Measurements from ENCODE around the gene TENT5C. TPM values are rescaled to one million over a fixed set of nuclear protein-coding genes. Genes with fewer than 3 reads are reported as not detected.

The TENT5C gene
- total and polyA plus RNA-seq, 10 of the 15 experiments (the other 5 are each of a cell fraction or from before 2014, with no cell fraction given) = 0.19 to 2.4 (median 0.78) TPM

DNA sequence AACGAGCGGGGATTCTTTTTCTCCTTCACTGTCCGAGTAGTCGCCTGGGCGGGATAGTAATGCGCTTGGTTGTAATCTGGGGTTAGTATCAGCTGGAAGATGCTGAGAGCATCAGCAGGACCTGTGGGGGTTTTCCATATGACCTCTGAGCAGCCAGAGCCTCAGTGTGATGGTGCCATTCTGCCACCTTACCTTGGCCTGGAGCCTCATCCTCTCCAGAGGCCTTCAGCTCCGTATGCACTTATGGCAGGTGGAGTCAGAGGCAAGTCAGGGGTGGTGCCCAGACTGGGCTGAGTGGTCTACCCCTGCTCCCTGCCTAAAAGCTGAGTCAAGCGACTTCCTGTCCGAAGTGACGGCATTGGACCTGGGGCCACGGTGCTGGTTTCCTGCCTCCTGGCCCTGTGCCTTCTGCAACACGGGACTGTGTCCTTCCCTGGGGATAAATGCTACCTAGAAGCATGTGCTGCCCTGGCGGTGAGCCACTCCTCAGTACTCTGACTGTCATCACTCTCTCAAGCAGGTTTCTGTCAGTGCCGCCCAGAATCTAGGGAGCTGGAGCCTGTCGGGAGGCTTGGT, 24.7 kb downstream of the TENT5C start:
- Histone ChIP-seq H3K79me2 (ENCODE audit: control insufficient read depth, insufficient read depth, low read length) (no peaks in the 10 kb centered on the region), H3K27me3 (replicated peaks in 1 of 2; ENCODE audit: control insufficient read depth in 2 of 2, insufficient read depth in 2 of 2, low read length in 1 of 2) (0 out of 4 replicates have a peak, but pooled peaks cover 0 to 1% of the 10 kb centered on the region in 2 experiments), H2AFZ (ENCODE audit: control insufficient read depth, low read depth, low read length) (no peak overlapping the region), H3K9ac (ENCODE audit: control insufficient read depth, insufficient read depth, low read length) (no peak overlapping the region), H3K27ac (ENCODE audit: control insufficient read depth, insufficient read depth) (no peak overlapping the region), H3K4me3 (no peak overlapping the region), H3K9me3 (replicated peaks; ENCODE audit: control insufficient read depth, insufficient read depth, low read length) (no peaks in the 10 kb centered on the region), H3K4me1 (ENCODE audit: control insufficient read depth, insufficient read depth, low read length) (peaks cover 15% of the 10 kb centered on the region), H3K4me2 (ENCODE audit: control insufficient read depth, insufficient read depth) (no peak overlapping the region), H4K20me1 (ENCODE audit: control insufficient read depth, insufficient read depth) (no peaks in the 10 kb centered on the region; the same call in 1 of the 2 replicates), H3K36me3 (ENCODE audit: control insufficient read depth in 2 of 2, insufficient read depth in 2 of 2, low read length in 1 of 2) (no peaks in the 10 kb centered on the region)
- intact Hi-C loops (cut with micrococcal nuclease; ENCODE audit: unreplicated experiment) = no loop called here
- CTCF ChIA-PET = interaction anchor here (1.0 to 1.6 kb wide), 2 partner anchors 13 to 44 kb away, joined by 3 to 4 read pairs; no protein-coding TSS in a partner anchor
- SMC1A ChIA-PET (ENCODE audit: uncharacterized antibody, unreplicated experiment) = interaction anchor here (0.9 kb wide), 1 partner anchor 44 kb away, joined by 3 read pairs; no protein-coding TSS in a partner anchor
- no TSS peak for BruUV-seq (replicated peaks)
- DNase-seq (ENCODE audit: low read depth, low spot score) (no peak), ATAC-seq (no peak), FAIRE-seq (no peak)
- TF ChIP-seq NBN (IDR thresholded peaks at IDR 0.05) = no peak
- no peak for TF ChIP-seq NR2C2 (IDR thresholded peaks at IDR 0.05; ENCODE audit: borderline replicate concordance, control insufficient read depth, insufficient read length, low read depth)
- TF ChIP-seq SIX5 (IDR thresholded peaks at IDR 0.05; ENCODE audit: low read depth, low read length, severe bottlenecking) = no peak
- TF ChIP-seq, protein P1, sequence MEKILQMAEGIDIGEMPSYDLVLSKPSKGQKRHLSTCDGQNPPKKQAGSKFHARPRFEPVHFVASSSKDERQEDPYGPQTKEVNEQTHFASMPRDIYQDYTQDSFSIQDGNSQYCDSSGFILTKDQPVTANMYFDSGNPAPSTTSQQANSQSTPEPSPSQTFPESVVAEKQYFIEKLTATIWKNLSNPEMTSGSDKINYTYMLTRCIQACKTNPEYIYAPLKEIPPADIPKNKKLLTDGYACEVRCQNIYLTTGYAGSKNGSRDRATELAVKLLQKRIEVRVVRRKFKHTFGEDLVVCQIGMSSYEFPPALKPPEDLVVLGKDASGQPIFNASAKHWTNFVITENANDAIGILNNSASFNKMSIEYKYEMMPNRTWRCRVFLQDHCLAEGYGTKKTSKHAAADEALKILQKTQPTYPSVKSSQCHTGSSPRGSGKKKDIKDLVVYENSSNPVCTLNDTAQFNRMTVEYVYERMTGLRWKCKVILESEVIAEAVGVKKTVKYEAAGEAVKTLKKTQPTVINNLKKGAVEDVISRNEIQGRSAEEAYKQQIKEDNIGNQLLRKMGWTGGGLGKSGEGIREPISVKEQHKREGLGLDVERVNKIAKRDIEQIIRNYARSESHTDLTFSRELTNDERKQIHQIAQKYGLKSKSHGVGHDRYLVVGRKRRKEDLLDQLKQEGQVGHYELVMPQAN (conservative IDR thresholded peaks at IDR 0.05) = no peak
- TF ChIP-seq CREM (IDR thresholded peaks at IDR 0.05; ENCODE audit: low read depth) = no peak
- no peak for TF ChIP-seq TCF3 (IDR thresholded peaks at IDR 0.05; ENCODE audit: borderline replicate concordance, insufficient read depth, low read depth, low read length)
- TF ChIP-seq ASH2L (IDR thresholded peaks at IDR 0.05; ENCODE audit: borderline replicate concordance, low read depth) = no peak
- TF ChIP-seq, protein P2, sequence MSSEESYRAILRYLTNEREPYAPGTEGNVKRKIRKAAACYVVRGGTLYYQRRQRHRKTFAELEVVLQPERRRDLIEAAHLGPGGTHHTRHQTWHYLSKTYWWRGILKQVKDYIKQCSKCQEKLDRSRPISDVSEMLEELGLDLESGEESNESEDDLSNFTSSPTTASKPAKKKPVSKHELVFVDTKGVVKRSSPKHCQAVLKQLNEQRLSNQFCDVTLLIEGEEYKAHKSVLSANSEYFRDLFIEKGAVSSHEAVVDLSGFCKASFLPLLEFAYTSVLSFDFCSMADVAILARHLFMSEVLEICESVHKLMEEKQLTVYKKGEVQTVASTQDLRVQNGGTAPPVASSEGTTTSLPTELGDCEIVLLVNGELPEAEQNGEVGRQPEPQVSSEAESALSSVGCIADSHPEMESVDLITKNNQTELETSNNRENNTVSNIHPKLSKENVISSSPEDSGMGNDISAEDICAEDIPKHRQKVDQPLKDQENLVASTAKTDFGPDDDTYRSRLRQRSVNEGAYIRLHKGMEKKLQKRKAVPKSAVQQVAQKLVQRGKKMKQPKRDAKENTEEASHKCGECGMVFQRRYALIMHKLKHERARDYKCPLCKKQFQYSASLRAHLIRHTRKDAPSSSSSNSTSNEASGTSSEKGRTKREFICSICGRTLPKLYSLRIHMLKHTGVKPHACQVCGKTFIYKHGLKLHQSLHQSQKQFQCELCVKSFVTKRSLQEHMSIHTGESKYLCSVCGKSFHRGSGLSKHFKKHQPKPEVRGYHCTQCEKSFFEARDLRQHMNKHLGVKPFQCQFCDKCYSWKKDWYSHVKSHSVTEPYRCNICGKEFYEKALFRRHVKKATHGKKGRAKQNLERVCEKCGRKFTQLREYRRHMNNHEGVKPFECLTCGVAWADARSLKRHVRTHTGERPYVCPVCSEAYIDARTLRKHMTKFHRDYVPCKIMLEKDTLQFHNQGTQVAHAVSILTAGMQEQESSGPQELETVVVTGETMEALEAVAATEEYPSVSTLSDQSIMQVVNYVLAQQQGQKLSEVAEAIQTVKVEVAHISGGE (CRISPR knock-in tag; IDR thresholded peaks at IDR 0.05) = no peak
- in situ Hi-C loops (cut with MboI) = no loop called here
- POLR2A ChIA-PET = interaction anchor here (0.9 kb wide), 1 partner anchor 10 kb away, joined by 3 read pairs; no protein-coding TSS in a partner anchor
- RAD21 ChIA-PET (ENCODE audit: unreplicated experiment) = no interaction called here
- 69% methylated on average over 15 of the region's 15 CpGs for WGBS (ENCODE audit: insufficient coverage, insufficient replicate concordance, low lambda C conversion rate, missing lambda C conversion rate)

All from GM12878 (cell line).